Ishikawa (cell line): ENCODE data around the gene RTEL1.
A peak's percentile ranks its signal among the peaks of the same experiment; 100 is the strongest.

Experiments used
- CEBPB ChIP-seq: IDR thresholded peaks from 2 replicates; pipeline ENCODE4 v1.6.1; 2012
- CREB1 ChIP-seq: IDR thresholded peaks from 2 replicates; pipeline ENCODE4 v1.6.1; 2012; ENCODE audit warnings: low read depth
- EGR1 ChIP-seq: IDR thresholded peaks from 2 replicates; pipeline ENCODE4 v1.6.1; 2012
- EP300 ChIP-seq: IDR thresholded peaks from 2 replicates; pipeline ENCODE4 v1.6.1; 2012; ENCODE audit warnings: borderline replicate concordance
- FOXM1 ChIP-seq: IDR thresholded peaks from 2 replicates; pipeline ENCODE4 v1.6.1; 2012; ENCODE audit warnings: low read depth, borderline replicate concordance
- NFIC ChIP-seq: IDR thresholded peaks from 2 replicates; pipeline ENCODE4 v1.6.1; 2012
- TAF1 ChIP-seq: IDR thresholded peaks from 2 replicates; pipeline ENCODE4 v1.6.1; 2012; ENCODE audit warnings: low read depth, mild to moderate bottlenecking
- YY1 ChIP-seq: IDR thresholded peaks from 2 replicates; pipeline ENCODE4 v1.6.1; 2012; ENCODE audit warnings: low read depth
- ZBTB7A ChIP-seq: IDR thresholded peaks from 2 replicates; pipeline ENCODE4 v1.6.1; 2012; ENCODE audit warnings: low read depth
- TF ChIP-seq, protein P1 (sequence below): IDR thresholded peaks from 2 replicates; pipeline ENCODE4 v1.6.1; 2012

- TF ChIP-seq EP300: no peak
- peak; percentile 82 for TF ChIP-seq YY1
- TF ChIP-seq CEBPB: no peak
- TF ChIP-seq, protein P1, sequence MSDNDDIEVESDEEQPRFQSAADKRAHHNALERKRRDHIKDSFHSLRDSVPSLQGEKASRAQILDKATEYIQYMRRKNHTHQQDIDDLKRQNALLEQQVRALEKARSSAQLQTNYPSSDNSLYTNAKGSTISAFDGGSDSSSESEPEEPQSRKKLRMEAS: no peak; the same call in 1 of the 2 replicates
- TF ChIP-seq FOXM1: no peak
- TF ChIP-seq ZBTB7A: peak; percentile 85
- no peak for TF ChIP-seq TAF1
- TF ChIP-seq EGR1: 0 out of 2 replicates have a peak, but pooled peaks have one; percentile 21
- no peak for TF ChIP-seq CREB1
- no peak for TF ChIP-seq NFIC
Observed at GRCh38 chr20:63626424-63627128, 31.5 kb upstream of the RTEL1 start, which contains the start of gene GMEB2.
